Heart left ventricle (tissue), 16 donors: Measurements from ENCODE around the gene PIGP. TPM values are rescaled to one million over a fixed set of nuclear protein-coding genes. Genes with fewer than 3 reads are reported as not detected.
"Not testable (repeated sequence)": the region's sequence is repeated elsewhere in the genome, so short reads cannot be mapped to it uniquely, and the experiment has no call there.

Experiments
- ATAC-seq, 4 donors: fragments of 200-7000 bp; cut with Tn5 transposase; one replicate each; pipeline ENCODE4 v1.9.1; 2020 to 2022; ENCODE audit warnings: moderate library complexity in 4 of 4, mild to moderate bottlenecking in 3 of 4, moderate number of reproducible peaks in 1 of 4
- DNase-seq, 5 donors: peaks; one replicate each; pipeline ENCODE4 v3.0.0-alpha.2; 2020
- H3K27ac ChIP-seq, 12 donors: fragments of 200-600 bp; sonication (generic) in 4 of 12; one replicate each; pipeline versions ENCODE4 v1.5.0 to v1.8.0; 2016 to 2022; ENCODE audit warnings: mild to moderate bottlenecking in 2 of 12
- H3K27me3 ChIP-seq, 9 donors: fragments of 200-600 bp; sonication (generic) in 2 of 9; one replicate each; pipeline versions ENCODE4 v1.5.1 to v1.8.0; 2016 to 2022; ENCODE audit warnings: mild to moderate bottlenecking in 3 of 9
- H3K36me3 ChIP-seq, 9 donors: fragments of 200-600 bp; sonication (generic) in 2 of 9; one replicate each; pipeline versions ENCODE4 v1.5.0 to v1.8.0; 2018 to 2022; ENCODE audit warnings: mild to moderate bottlenecking in 2 of 9
- H3K4me1 ChIP-seq, 12 donors: fragments of 200-600 bp; sonication (generic) in 4 of 12; one replicate each; pipeline versions ENCODE4 v1.5.0 to v1.8.0; 2016 to 2022; ENCODE audit warnings: mild to moderate bottlenecking in 3 of 12
- H3K4me3 ChIP-seq, 12 donors: fragments of 200-600 bp; sonication (generic) in 4 of 12; one replicate each; pipeline versions ENCODE4 v1.5.0 to v1.8.0; 2017 to 2022; ENCODE audit warnings: mild to moderate bottlenecking in 9 of 12, moderate library complexity in 4 of 12
- H3K9me3 ChIP-seq, 12 donors: fragments of 200-600 bp; sonication (generic) in 4 of 12; one replicate each; pipeline versions ENCODE4 v1.5.0 to v1.8.0; 2016 to 2022; ENCODE audit warnings: mild to moderate bottlenecking in 1 of 12
- POLR2A ChIP-seq, 2 donors: fragments of 450-650 bp; IDR thresholded peaks; one replicate each; pipeline ENCODE4 v1.6.1; 2017; ENCODE audit warnings: antibody characterized with exemption in 2 of 2, mild to moderate bottlenecking in 2 of 2, moderate library complexity in 2 of 2
- WGBS, 4 donors: extraction: QIAGEN DNeasy Blood & Tissue Kit in 2 of 4; methylation state at CpG; one replicate each; pipeline versions ENCODE4 v1.1.5 to v1.1.7; 2013 to 2018; 5-methylcytosine and 5-hydroxymethylcytosine counted together
- intact Hi-C, 10 donors: fragments of 100-400 bp; cut with DNase I; formaldehyde crosslinking; loops; one replicate each; pipeline versions ENCODE4 v1.11.1 to v1.14.2; 2022
- polyA plus RNA-seq, 2 donors: library from polyadenylated mRNA; stranded (reverse); fragments of 200-250 nt; gene quantifications; one replicate each; pipeline ENCODE4 v1.2.3, GENCODE V29; 2013
- total RNA-seq, 9 donors: library from RNA; depleted of rRNA in 2 of 9; stranded (reverse); fragments of >200 nt in 2 of 9; fragmentation: NEBNext Ultra II Directional in 3 of 9; extraction: Animal tissue kit (Norgen Biotek cat#: 25700) in 3 of 9; gene quantifications; one replicate each; pipeline versions ENCODE4 v1.1.0 to v1.2.4, GENCODE V29; 2016 to 2023
- TF ChIP-seq, protein P1 (sequence below), 12 donors: fragments of 200-600 bp; sonication (generic) in 4 of 12; IDR thresholded peaks; one replicate each; pipeline versions ENCODE4 v1.5.0 to v1.8.0; 2018 to 2022; ENCODE audit warnings: antibody characterized with exemption in 12 of 12, mild to moderate bottlenecking in 5 of 12
- donor health status: ischemic (EF 13 %, LVEDD 7.1; RV severe dilation, severe dysfunction).
- donor health status: healthy with polysubstance abuse.
- donor health status: DM: no; HTN: yes; CAD: no.
- donor health status: DM: no; HTN: no; CAD: no.
- donor health status: ischemic (EF 25% LVEDD 6.9; RV normal size, moderate dysfunction).
- donor health status: ischemic (EF 25% LVEDD 5.7; RV mildly dilated, moderate dysfunction).
- donor health status: healthy.
- donor health status: DM: yes; HTN: yes; CAD: no.
- donor health status: ischemic (EF 35%, LVEDD 5.7; RV mildly dilated, moderate dysfunction).
- donor health status: nonischemic (EF 11% LVEDD 7.7; RV severe dilation, severe dysfunction).
- donor health status: DM: yes; HTN: yes; CAD: no.
- donor health status: PGD.
- donor health status: ischemic (EF 29% LVEDD 5.4; RV normal size, mild dysfunction).
- donor health status: nonischemic (EF 23%, LVEDD 6.1; RV moderate dilation, normal function).

Gene PIGP
- total and polyA plus RNA-seq, 11 donors = 30.7 to 44.9 (median 37.1) TPM

GRCh38 chr21:37106998-37107397 lies 34.1 kb upstream of the PIGP start:
- Histone ChIP-seq H3K36me3 (peaks cover 0 to 13% (median 10%) of the 10 kb centered on the region in 9 donors), H3K27ac (no peak overlapping the region), H3K27me3 (no peaks in the 10 kb centered on the region), H3K4me3 (no peak overlapping the region), H3K4me1 (no peaks in the 10 kb centered on the region), H3K9me3 (peaks cover 0 to 15% (median 0%) of the 10 kb centered on the region in 12 donors)
- 96 to 99% (median 97%) methylated on average over 2 of the region's 2 CpGs for WGBS, 4 donors
- no peak for TF ChIP-seq POLR2A (IDR thresholded peaks at IDR 0.05)
- ATAC-seq (no peak), DNase-seq (no peak)
- intact Hi-C loops = no loop called here

DNA sequence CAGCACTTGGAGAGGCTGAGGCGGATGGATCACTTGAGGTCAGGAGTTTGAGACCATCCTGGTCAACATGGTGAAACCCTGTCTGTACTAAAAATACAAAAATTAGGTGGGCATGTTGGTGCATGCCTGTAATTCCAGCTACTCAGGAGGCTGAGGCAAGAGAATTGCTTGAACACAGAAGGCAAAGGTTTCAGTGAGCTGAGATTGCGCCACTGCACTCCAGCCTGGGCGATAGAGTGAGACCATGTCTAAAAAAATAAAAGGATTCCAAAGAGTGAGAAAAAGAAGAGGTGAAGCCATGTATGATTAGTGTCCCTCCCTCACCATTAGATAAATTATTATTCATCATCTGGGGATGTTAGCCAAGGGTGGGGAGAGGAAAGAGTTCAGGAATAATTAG lies 29.9 kb upstream of the PIGP start:
- ATAC-seq, H3K27ac ChIP-seq, H3K27me3 ChIP-seq, H3K4me3 ChIP-seq, H3K9me3 ChIP-seq, intact Hi-C loops, DNase-seq, H3K4me1 ChIP-seq: not testable (repeated sequence)
- peaks cover 0 to 32% (median 21%) of the 10 kb centered on the region in 9 donors for H3K36me3 ChIP-seq
- WGBS, 4 donors = 96 to 99% (median 98%) methylated on average over 3 of the region's 3 CpGs

DNA sequence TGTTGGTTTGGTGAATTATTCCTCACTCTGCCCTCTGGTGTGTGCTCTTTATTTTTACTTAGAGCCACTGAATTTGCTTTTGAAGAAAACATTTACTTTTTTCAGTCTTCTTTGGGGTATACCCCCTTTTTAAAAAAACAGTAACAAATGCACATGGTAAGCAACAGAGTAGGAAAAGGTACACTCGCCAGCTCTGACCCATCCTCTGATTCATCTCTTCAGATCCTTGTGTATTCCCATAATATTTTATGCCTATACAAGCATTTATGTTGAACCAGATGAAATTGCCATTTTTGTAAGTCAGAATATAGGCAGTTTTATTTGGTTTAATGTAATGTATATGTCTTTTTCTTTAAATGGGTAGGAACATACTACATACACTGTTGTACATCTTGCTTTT lies 28.5 kb upstream of the PIGP start:
- intact Hi-C loops = no loop called here
- DNase-seq (no peak), ATAC-seq (no peak)
- no peak for TF ChIP-seq POLR2A (IDR thresholded peaks at IDR 0.05)
- TF ChIP-seq, protein P1, sequence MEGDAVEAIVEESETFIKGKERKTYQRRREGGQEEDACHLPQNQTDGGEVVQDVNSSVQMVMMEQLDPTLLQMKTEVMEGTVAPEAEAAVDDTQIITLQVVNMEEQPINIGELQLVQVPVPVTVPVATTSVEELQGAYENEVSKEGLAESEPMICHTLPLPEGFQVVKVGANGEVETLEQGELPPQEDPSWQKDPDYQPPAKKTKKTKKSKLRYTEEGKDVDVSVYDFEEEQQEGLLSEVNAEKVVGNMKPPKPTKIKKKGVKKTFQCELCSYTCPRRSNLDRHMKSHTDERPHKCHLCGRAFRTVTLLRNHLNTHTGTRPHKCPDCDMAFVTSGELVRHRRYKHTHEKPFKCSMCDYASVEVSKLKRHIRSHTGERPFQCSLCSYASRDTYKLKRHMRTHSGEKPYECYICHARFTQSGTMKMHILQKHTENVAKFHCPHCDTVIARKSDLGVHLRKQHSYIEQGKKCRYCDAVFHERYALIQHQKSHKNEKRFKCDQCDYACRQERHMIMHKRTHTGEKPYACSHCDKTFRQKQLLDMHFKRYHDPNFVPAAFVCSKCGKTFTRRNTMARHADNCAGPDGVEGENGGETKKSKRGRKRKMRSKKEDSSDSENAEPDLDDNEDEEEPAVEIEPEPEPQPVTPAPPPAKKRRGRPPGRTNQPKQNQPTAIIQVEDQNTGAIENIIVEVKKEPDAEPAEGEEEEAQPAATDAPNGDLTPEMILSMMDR (IDR thresholded peaks at IDR 0.05) = no peak
- peaks cover 0 to 46% (median 35%) of the 10 kb centered on the region in 9 donors for H3K36me3 ChIP-seq
- no peak overlapping the region for H3K27ac ChIP-seq
- 90 to 98% (median 92%) methylated on average over 1 of the region's 1 CpG for WGBS, 4 donors
- H3K27me3 ChIP-seq = no peaks in the 10 kb centered on the region
- no peak overlapping the region for H3K4me3 ChIP-seq
- no peaks in the 10 kb centered on the region for H3K9me3 ChIP-seq
- H3K4me1 ChIP-seq = no peaks in the 10 kb centered on the region

DNA sequence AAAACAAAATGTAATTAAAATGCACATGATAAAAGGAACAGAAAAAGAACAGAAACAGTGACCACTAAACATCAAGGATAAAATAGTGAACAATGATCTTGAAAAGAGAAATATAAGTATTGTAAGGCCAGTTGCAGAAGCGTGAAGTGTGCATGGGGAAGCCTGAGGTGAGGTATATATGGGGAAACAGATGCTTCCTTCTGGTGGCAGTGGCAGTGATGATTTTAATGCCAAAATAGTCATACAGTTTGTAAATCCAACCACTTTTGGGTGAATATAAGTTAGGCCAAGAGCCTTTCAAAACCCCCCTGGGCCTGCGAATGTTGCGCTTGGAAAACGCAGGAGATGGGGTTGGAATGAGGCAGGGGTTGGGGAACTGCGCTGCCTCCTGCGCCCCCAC lies 27.4 kb upstream of the PIGP start:
- Histone ChIP-seq H3K27me3 (no peaks in the 10 kb centered on the region), H3K27ac (no peak overlapping the region), H3K4me1 (no peaks in the 10 kb centered on the region), H3K9me3 (no peaks in the 10 kb centered on the region), H3K36me3 (peaks cover 0 to 56% (median 46%) of the 10 kb centered on the region in 9 donors), H3K4me3 (no peak overlapping the region)
- DNase-seq (no peak), ATAC-seq (no peak)
- 93 to 98% (median 97%) methylated on average over 6 of the region's 6 CpGs for WGBS, 4 donors
- no peak for TF ChIP-seq POLR2A (IDR thresholded peaks at IDR 0.05)
- TF ChIP-seq, protein P1 (IDR thresholded peaks at IDR 0.05) = no peak
- intact Hi-C loops = no loop called here

- intact Hi-C loops = loop anchor here in 1 of 10 donors (10.0 kb wide), 1 partner anchor 694 kb away; no protein-coding TSS in a partner anchor
- Histone ChIP-seq H3K27me3 (no peaks in the 10 kb centered on the region), H3K36me3 (peaks cover 0 to 67% (median 46%) of the 10 kb centered on the region in 9 donors), H3K9me3 (no peaks in the 10 kb centered on the region), H3K4me3 (no peak overlapping the region), H3K27ac (no peak overlapping the region), H3K4me1 (no peaks in the 10 kb centered on the region)
- ATAC-seq (no peak), DNase-seq (no peak)
- WGBS, 4 donors = 78 to 83% (median 81%) methylated on average over 2 of the region's 2 CpGs
- TF ChIP-seq, protein P1 (IDR thresholded peaks at IDR 0.05) = no peak
- TF ChIP-seq POLR2A (IDR thresholded peaks at IDR 0.05) = no peak
Measured at GRCh38 chr21:37098751-37099150, 25.9 kb upstream of the PIGP start.
